ENCODE data around the gene ACTL7A.

The ACTL7A gene

GRCh38 chr9:108852079-108852478, 10.0 kb upstream of the ACTL7A start:
- DNase-seq (ENCODE audit: low read depth in 1 of 2, low spot score in 1 of 2): no peak
- H3K27ac ChIP-seq (replicated peaks): no peak overlapping the region
- H3K4me3 ChIP-seq (replicated peaks; ENCODE audit: insufficient read depth, low read length): no peak overlapping the region
- peaks cover 6% of the 10 kb centered on the region for H3K27me3 ChIP-seq (ENCODE audit: insufficient read depth, poor library complexity, severe bottlenecking)
- TF ChIP-seq GABPA (IDR thresholded peaks at IDR 0.05; ENCODE audit: low read depth): no peak
- TF ChIP-seq POLR2AphosphoS5 (IDR thresholded peaks at IDR 0.05; ENCODE audit: low read depth): no peak
- no peak for TF ChIP-seq REST (IDR thresholded peaks at IDR 0.05; ENCODE audit: insufficient replicate concordance, low read depth)
- no peak for TF ChIP-seq CTCF (IDR thresholded peaks at IDR 0.05; ENCODE audit: insufficient read depth, low read length)
- TF ChIP-seq SPI1 (IDR thresholded peaks at IDR 0.05; ENCODE audit: borderline replicate concordance, low read depth): no peak

- DNase-seq (ENCODE audit: low read depth in 1 of 2, low spot score in 1 of 2): no peak
- H3K27ac ChIP-seq (replicated peaks): no peak overlapping the region
- peaks cover 6% of the 10 kb centered on the region for H3K27me3 ChIP-seq (ENCODE audit: insufficient read depth, poor library complexity, severe bottlenecking)
- no peak overlapping the region for H3K4me3 ChIP-seq (replicated peaks; ENCODE audit: insufficient read depth, low read length)
- TF ChIP-seq SPI1 (IDR thresholded peaks at IDR 0.05; ENCODE audit: borderline replicate concordance, low read depth): no peak
- no peak for TF ChIP-seq POLR2AphosphoS5 (IDR thresholded peaks at IDR 0.05; ENCODE audit: low read depth)
- no peak for TF ChIP-seq GABPA (IDR thresholded peaks at IDR 0.05; ENCODE audit: low read depth)
- no peak for TF ChIP-seq CTCF (IDR thresholded peaks at IDR 0.05; ENCODE audit: insufficient read depth, low read length)
- TF ChIP-seq REST (IDR thresholded peaks at IDR 0.05; ENCODE audit: insufficient replicate concordance, low read depth): no peak
Observed at GRCh38 chr9:108854094-108854493, 8.0 kb upstream of the ACTL7A start.

GRCh38 chr9:108854641-108855528, 7.2 kb upstream of the ACTL7A start:
- no peak overlapping the region for H3K4me3 ChIP-seq (replicated peaks; ENCODE audit: insufficient read depth, low read length)
- no peak for DNase-seq (ENCODE audit: low read depth in 1 of 2, low spot score in 1 of 2)
- TF ChIP-seq POLR2AphosphoS5 (IDR thresholded peaks at IDR 0.05; ENCODE audit: low read depth) (no peak), GABPA (IDR thresholded peaks at IDR 0.05; ENCODE audit: low read depth) (no peak), CTCF (IDR thresholded peaks at IDR 0.05; ENCODE audit: insufficient read depth, low read length) (no peak), SPI1 (IDR thresholded peaks at IDR 0.05; ENCODE audit: borderline replicate concordance, low read depth) (no peak), REST (IDR thresholded peaks at IDR 0.05; ENCODE audit: insufficient replicate concordance, low read depth) (no peak)
- peaks cover 6% of the 10 kb centered on the region for H3K27me3 ChIP-seq (ENCODE audit: insufficient read depth, poor library complexity, severe bottlenecking)
- no peak overlapping the region for H3K27ac ChIP-seq (replicated peaks)
